Stimulated activated CD8-positive, alpha-beta memory T cell treated with anti-CD3 and anti-CD28 coated beads, Interleukin-4, amount 100 ng/mL, for 1 hour (primary cell): ENCODE data around the gene STK17A.
"Not testable (repeated sequence)": the region's sequence is repeated elsewhere in the genome, so short reads cannot be mapped to it uniquely, and the experiment has no call there.

Source experiments
- DNase-seq, 2 donors: peaks; one replicate each; pipeline ENCODE4 v3.0.0-alpha.2; 2020; ENCODE audit warnings: low read depth in 2 of 2, low spot score in 1 of 2

The STK17A gene

DNA sequence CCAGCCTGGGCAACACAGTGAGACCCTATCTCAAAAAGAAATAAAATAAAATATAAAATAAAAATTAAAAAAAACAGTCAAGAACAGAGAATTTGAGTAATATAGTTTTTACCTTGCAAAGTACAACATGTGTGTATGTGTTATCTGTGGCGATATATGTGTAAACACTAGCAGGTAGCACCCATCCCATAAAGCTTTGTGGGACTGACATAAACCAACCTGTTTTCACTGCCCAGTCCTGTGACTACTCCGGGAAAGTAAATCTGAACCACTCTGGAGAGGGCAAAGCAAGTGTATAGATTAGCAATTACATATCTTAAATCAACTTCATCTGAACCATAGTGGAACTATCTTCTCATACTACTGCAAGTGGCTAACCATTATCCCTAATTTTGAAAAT, 74.1 kb downstream of the STK17A start:
- no peak for DNase-seq

DNA sequence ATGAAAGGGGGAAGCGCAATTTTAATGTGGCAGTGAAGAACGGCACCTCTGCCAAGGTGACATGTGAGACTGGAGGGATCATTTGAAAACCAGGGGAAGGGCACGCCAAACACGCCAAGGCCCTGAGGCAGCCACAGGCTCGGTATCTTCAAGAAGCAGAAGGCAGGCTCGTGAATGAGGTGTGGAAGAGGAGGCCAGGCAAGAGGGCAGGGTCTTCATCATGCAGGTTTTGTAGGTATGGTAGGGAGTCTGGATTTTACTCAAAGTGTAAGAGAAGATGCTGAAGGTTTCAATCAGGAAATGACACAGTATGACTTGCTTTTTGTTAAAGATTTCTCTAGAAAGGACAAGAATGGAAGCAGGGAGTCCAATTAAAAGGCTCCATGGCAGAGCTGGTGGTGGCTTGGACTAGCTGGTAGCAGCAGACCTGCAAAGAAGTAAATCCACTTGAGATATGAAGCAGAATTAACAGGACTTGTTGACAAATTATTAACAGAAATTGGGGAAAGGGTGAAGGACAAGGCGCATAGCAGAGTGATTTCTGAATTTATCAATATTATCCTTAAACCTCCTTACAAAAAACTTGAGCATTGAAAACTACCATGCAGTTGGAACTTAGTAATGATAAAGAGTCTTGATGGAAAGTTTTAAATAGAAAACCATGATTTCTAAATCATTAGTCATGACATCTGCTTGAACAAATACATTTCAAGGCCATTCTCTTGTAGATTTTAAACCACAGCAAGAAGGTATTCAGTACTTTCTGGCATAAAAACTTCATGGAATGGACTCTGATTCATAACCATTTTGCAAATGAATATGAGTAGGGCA, 76.0 kb downstream of the STK17A start:
- no peak for DNase-seq

DNA sequence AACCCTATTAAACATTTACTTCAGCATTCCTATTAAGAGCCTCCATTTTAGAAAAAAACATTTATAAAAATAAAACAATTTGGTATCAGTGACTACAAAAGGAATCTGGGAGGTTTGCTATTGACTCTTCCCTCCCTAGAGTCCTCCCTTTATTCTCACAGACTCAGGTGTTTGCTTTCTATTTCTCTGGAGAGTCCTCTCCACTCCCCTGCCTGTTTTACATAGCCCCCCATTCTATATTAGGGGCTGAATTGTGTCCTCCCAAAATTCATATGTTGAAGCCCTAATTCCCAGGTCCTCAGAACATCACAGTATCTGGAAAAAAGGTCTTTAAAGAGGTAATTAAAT, 76.6 kb downstream of the STK17A start:
- no peak for DNase-seq

DNA sequence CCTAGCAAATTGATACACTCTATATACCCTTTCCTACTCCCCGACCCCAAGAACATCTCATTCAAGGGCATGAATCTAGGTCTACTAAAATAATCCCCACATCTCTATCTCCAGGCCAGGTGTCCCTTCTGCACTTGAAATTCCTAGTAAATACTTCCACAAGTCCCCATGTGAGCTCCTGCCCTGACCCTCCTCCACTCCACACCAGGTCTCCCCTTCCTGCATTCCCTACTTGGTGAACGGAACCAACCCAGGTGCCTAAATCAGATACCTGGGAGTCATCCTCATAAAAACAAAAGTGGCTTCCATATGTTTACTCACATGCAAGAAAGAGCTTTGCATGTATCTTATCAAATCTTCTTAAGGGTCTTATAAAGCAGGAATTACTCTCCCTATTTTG, 77.2 kb downstream of the STK17A start:
- no peak for DNase-seq

DNA sequence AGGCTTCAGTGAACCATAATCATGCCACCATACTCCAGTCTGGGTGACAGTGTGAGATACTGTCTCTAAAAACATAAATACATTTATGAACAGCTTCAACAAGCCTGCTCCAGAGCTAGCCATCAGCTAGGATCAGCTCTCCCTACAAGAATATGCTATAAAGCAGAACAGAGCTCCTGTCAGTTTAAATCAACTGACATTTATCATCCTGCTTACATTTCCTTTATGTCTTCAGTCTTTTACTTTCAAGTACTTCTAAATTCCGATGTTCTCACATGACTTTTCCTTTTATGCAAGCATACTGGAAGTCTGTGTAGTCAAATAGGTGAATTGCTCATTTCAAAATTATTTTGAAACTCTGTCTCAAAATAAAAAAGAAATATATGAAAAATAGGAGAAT, 81.8 kb downstream of the STK17A start:
- no peak for DNase-seq

DNA sequence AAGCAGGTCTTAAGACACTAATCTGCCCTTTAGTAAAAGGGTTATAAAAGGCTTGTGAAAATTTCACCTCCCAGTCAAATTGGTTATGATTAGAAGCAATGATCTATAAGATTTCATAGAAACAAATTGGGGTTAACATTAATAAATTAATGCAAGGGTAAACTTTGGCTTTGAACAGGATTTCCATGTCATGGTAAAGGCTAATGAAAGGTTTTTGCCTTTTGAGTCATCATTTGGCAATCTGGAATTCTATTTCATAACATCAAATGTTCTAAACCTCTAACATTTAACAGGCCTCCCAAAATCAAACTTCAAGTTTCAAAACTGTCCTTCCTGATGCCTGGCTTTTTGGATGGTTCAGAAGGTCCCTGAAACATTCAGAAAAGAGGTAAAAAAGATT, 84.0 kb downstream of the STK17A start:
- DNase-seq, result no peak

DNA sequence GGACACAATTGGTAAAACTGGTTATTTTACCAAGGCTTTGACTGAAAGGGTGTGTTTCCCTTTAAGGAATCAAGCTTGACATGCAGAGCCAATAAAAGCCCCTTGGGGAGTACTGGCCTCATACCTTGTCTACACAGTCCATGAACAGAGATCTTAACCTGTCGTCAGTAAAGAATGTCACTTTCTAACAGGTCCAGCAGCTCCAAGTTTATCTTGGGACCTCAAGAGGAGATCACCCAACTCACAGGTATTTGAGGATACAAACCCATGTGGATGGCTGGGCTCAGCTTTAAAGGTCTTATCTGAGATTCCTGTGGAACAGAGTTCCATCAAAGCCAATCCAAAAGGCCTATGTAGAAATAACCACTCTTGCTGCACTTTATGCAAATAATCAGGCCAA, 85.1 kb downstream of the STK17A start:
- no peak for DNase-seq

DNA sequence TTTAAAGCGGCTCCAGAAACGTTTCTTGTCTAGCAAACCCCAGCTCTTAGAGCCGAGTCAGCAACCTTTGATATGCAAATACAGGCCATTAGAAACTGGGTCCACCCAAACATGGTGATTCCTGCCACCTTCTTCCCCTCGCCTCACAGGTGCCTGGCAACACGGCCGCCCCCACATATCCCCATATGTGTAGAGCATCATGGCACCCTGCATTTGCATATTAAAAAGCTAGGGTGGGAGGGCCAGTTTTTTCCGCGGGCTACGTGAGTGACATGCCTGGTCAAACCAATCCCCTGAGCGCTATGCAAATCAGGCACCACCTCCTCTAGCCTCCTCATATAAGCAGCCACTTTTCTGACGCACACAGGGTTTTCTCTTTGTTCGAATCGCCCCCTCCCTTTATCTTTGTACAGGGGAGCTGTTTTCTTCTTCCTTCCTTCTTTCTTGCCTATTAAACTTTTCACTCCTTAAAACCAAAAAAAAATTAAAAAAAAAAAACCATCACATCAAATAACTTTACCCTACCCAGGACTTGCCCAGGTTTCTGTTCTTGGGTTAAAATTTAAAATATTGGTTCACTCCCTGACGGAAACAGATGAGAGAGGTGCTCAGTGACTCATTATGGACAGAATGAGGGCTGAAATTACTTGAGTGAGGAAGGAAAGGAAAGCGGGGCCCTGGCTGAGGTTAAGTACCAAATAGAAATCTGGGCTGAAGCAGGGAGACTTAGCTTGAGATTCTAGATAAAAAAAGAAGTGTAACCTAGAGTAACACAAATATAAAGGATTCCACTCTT, 86.6 kb downstream of the STK17A start:
- DNase-seq, result no peak

DNA sequence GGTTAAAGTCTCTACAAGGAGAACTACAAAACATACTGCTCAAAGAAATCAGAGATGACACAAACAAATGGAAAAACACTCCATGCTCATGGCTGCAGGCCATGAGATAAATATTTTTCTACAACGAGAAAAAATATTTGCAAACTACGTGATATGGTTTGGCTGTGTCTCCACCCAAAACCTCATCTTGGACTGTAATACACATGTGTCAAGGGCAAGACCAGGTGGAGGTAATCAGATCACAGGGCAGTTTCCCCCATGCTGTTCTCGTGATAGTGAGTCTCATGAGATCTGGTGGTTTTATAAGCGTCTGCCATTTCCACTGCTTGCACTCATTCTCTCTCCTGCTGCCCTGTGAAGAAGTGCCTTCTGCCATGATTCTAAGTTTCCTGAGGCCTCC, 88.6 kb downstream of the STK17A start:
- DNase-seq, result no peak

DNA sequence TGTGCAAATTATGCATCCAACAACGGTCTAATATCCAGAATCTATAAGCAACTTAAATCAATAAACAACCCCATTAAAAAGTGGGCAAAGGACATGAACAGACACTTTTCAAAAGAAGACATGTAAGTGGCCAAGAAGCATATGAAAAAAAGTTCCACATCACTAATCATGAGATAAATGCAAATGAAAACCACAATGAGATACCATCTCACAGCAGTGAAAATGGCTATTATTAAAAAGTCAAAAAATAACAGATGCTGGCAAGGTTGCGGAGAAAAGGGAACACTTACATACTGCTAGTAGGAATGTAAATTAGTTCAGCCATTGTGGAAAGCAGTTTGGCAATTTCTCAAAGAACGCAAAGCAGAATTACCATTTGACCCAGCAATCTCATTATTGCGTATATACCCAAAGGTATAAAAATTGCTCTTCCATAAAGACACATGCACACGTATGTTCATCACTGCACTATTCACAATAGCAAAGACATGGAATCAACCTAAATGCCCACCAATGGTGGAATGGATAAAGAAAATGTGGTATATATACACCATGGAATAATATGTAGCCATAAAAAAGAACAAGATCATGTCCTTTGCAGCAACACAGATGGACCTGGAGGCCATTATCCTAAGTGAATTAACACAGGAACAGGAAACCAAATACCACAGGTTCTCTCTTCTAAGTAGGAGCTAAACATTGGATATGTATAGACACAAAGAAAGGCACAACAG, 90.5 kb downstream of the STK17A start:
- DNase-seq, result not testable (repeated sequence)

DNA sequence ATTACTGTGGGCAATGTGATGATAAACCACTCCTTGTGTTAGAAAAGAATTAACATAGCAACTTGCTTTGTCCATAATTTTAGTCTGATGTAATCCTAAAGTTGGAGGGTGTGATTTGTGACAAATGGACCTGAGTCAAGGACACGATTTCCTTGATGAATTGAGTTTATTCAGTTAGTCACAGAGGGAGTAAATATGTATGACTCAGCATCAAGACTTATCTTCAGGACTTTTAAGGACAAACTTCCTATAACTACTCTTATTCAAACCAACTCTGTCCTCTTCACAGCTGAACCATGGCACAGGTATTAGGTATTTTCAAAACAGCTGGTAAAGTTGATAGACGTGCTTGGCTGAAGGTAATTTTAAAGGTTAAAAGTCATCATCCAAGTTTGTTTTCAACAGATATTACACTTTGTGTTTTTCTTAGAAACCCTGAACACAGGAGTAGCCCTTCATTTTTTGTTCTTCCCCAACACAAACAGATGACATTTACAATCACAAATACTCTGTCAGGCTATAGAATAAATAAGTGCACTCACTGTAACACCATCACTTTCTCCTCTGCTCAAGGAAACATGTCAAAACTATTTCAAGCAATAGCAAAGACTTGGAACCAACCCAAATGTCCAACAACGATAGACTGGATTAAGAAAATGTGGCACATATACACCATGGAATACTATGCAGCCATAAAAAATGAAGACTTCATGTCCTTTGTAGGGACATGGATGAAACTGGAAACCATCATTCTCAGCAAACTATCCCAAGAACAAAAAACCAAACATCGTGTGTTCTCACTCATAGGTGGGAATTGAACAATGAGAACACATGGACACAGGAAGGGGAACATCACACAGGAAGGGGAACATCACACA, 91.9 kb downstream of the STK17A start:
- no peak for DNase-seq
